Trophoblast cell (in vitro differentiated cells and primary cell): Measurements from ENCODE around the gene FUBP1.
"Not testable (repeated sequence)": the region's sequence is repeated elsewhere in the genome, so short reads cannot be mapped to it uniquely, and the experiment has no call there.

ENCODE experiments used
- DNase-seq, 2 donors: peaks; one replicate each; pipeline ENCODE4 v3.0.0-alpha.2; 2016
- H2AFZ ChIP-seq: 2 replicates; pipeline ENCODE4 v1.6.1; 2013; ENCODE audit warnings: low read length, moderate library complexity, mild to moderate bottlenecking; ENCODE audit not compliant: insufficient read depth, poor library complexity
- H2AK5ac ChIP-seq: 2 replicates; pipeline ENCODE4 v1.6.1; 2013; ENCODE audit warnings: mild to moderate bottlenecking, low read length
- H2BK120ac ChIP-seq: 2 replicates; pipeline ENCODE4 v1.6.1; 2013; ENCODE audit warnings: low read length, mild to moderate bottlenecking, moderate library complexity; ENCODE audit not compliant: insufficient read depth, poor library complexity
- H2BK12ac ChIP-seq: 2 replicates; pipeline ENCODE4 v1.6.1; 2013; ENCODE audit warnings: mild to moderate bottlenecking, low read length, moderate library complexity
- H2BK5ac ChIP-seq: 2 replicates; pipeline ENCODE4 v1.6.1; 2013; ENCODE audit warnings: low read length, low read depth, moderate library complexity, mild to moderate bottlenecking; ENCODE audit not compliant: poor library complexity
- H3K14ac ChIP-seq: 2 replicates; pipeline ENCODE4 v1.6.1; 2013; ENCODE audit warnings: mild to moderate bottlenecking, low read length
- H3K18ac ChIP-seq: 2 replicates; pipeline ENCODE4 v1.6.1; 2013; ENCODE audit warnings: mild to moderate bottlenecking, low read length
- H3K23ac ChIP-seq: 2 replicates; pipeline ENCODE4 v1.6.1; 2013; ENCODE audit warnings: low read length
- H3K27ac ChIP-seq: 2 replicates; pipeline ENCODE4 v1.5.1; 2013; ENCODE audit warnings: low read depth, mild to moderate bottlenecking, inconsistent platforms, low read length, moderate library complexity
- H3K27me3 ChIP-seq: 2 replicates; pipeline ENCODE4 v1.6.1; 2013; ENCODE audit warnings: inconsistent platforms, mild to moderate bottlenecking, low read length, moderate library complexity; ENCODE audit not compliant: insufficient read depth
- H3K36me3 ChIP-seq, 2 experiments: 1 replicate in 1 of 2; 2 replicates in 1 of 2; pipeline ENCODE4 v1.6.1; 2013; ENCODE audit warnings: low read length in 2 of 2, mild to moderate bottlenecking in 2 of 2, moderate library complexity in 1 of 2; ENCODE audit not compliant: insufficient read depth in 2 of 2, control insufficient read depth in 1 of 2
- H3K4ac ChIP-seq: 2 replicates; pipeline ENCODE4 v1.6.1; 2013; ENCODE audit warnings: low read depth, mild to moderate bottlenecking, low read length, moderate library complexity
- H3K4me1 ChIP-seq, 2 experiments: 1 replicate in 1 of 2; 2 replicates in 1 of 2; pipeline ENCODE4 v1.6.1; 2013; ENCODE audit warnings: low read length in 2 of 2, mild to moderate bottlenecking in 2 of 2, moderate library complexity in 1 of 2; ENCODE audit not compliant: insufficient read depth in 2 of 2, control insufficient read depth in 1 of 2
- H3K4me2 ChIP-seq: 2 replicates; pipeline ENCODE4 v1.6.1; 2013; ENCODE audit warnings: inconsistent platforms, mild to moderate bottlenecking, low read length, moderate library complexity
- H3K4me3 ChIP-seq: 2 replicates; pipeline ENCODE4 v1.5.1; 2013; ENCODE audit warnings: mild to moderate bottlenecking, low read depth, low read length, inconsistent platforms
- H3K79me1 ChIP-seq: one replicate; pipeline ENCODE4 v1.6.1; 2013; ENCODE audit warnings: low read length
- H3K79me2 ChIP-seq: 2 replicates; pipeline ENCODE4 v1.6.1; 2013; ENCODE audit warnings: low read length, mild to moderate bottlenecking; ENCODE audit not compliant: control insufficient read depth, insufficient read depth, poor library complexity
- H3K9ac ChIP-seq: 2 replicates; pipeline ENCODE4 v1.6.1; 2013; ENCODE audit warnings: mild to moderate bottlenecking, low read length
- H3K9me3 ChIP-seq: 2 replicates; pipeline ENCODE4 v1.6.1; 2013; ENCODE audit warnings: low read depth, mild to moderate bottlenecking, control low read depth, inconsistent platforms, low read length; ENCODE audit not compliant: insufficient read depth
- H4K12ac ChIP-seq: 2 replicates; pipeline ENCODE4 v1.6.1; 2013; ENCODE audit warnings: low read depth, mild to moderate bottlenecking, low read length, moderate library complexity
- H4K8ac ChIP-seq: 2 replicates; pipeline ENCODE4 v1.6.1; 2013; ENCODE audit warnings: low read depth, mild to moderate bottlenecking, low read length, moderate library complexity
- H4K91ac ChIP-seq: one replicate; pipeline ENCODE4 v1.6.1; 2013; ENCODE audit warnings: low read depth, mild to moderate bottlenecking, low read length, moderate library complexity
- WGBS: extraction: QIAGEN DNeasy Blood & Tissue Kit; methylation state at CpG from one replicate; pipeline ENCODE4 v1.1.7; 2013; ENCODE audit warnings: missing lambda C conversion rate; ENCODE audit not compliant: insufficient read length, insufficient coverage; ENCODE audit errors: extremely low coverage; 5-methylcytosine and 5-hydroxymethylcytosine counted together

FUBP1 gene

GRCh38 chr1:77918918-77919317 lies 60.0 kb downstream of the FUBP1 start:
- not testable (repeated sequence) for H4K8ac ChIP-seq, H2AFZ ChIP-seq, H2BK120ac ChIP-seq, H3K4ac ChIP-seq, H3K4me3 ChIP-seq, H3K9me3 ChIP-seq, H3K9ac ChIP-seq, H3K79me1 ChIP-seq, H3K36me3 ChIP-seq, H4K91ac ChIP-seq, H2BK12ac ChIP-seq, H3K4me1 ChIP-seq, H3K4me2 ChIP-seq, H4K12ac ChIP-seq, H3K23ac ChIP-seq, H3K27ac ChIP-seq, H3K14ac ChIP-seq, H3K79me2 ChIP-seq, DNase-seq, H3K27me3 ChIP-seq, H2AK5ac ChIP-seq, H2BK5ac ChIP-seq, H3K18ac ChIP-seq
- no CpG with 5 or more reads among the region's 5 CpGs for WGBS

GRCh38 chr1:77910116-77910515 lies 68.8 kb downstream of the FUBP1 start:
- Histone ChIP-seq H4K8ac (no peak overlapping the region), H3K79me2 (no peaks in the 10 kb centered on the region), H4K12ac (no peak overlapping the region), H3K18ac (no peak overlapping the region), H3K4me1 (no peaks in the 10 kb centered on the region), H2AK5ac (no peak overlapping the region), H3K27ac (no peak overlapping the region), H3K27me3 (no peaks in the 10 kb centered on the region), H2BK12ac (no peak overlapping the region), H2BK120ac (no peak overlapping the region), H3K9me3 (no peaks in the 10 kb centered on the region), H2AFZ (no peak overlapping the region), H3K36me3 (no peaks in the 10 kb centered on the region), H3K4ac (no peak overlapping the region), H3K9ac (no peak overlapping the region), H3K4me3 (no peak overlapping the region), H4K91ac (no peak overlapping the region), H2BK5ac (no peak overlapping the region), H3K79me1 (no peaks in the 10 kb centered on the region), H3K4me2 (no peak overlapping the region), H3K23ac (no peak overlapping the region), H3K14ac (no peak overlapping the region)
- DNase-seq = peak in 1 of 2 donors; percentile 50
- WGBS = no CpG with 5 or more reads among the region's 4 CpGs

GRCh38 chr1:77906624-77907023 lies 72.2 kb downstream of the FUBP1 start:
- Histone ChIP-seq H3K4me3 (no peak overlapping the region), H3K27ac (no peak overlapping the region), H3K36me3 (no peaks in the 10 kb centered on the region), H3K4me2 (no peak overlapping the region), H2AK5ac (no peak overlapping the region), H4K12ac (no peak overlapping the region), H2AFZ (no peak overlapping the region), H4K91ac (no peak overlapping the region), H3K4ac (no peak overlapping the region), H3K9ac (no peak overlapping the region), H3K4me1 (no peaks in the 10 kb centered on the region), H3K23ac (no peak overlapping the region), H3K14ac (no peak overlapping the region), H2BK12ac (no peak overlapping the region), H2BK120ac (no peak overlapping the region), H3K79me1 (no peaks in the 10 kb centered on the region), H3K18ac (no peak overlapping the region), H4K8ac (no peak overlapping the region), H3K9me3 (no peaks in the 10 kb centered on the region), H3K79me2 (no peaks in the 10 kb centered on the region), H3K27me3 (no peaks in the 10 kb centered on the region), H2BK5ac (no peak overlapping the region)
- no CpG with 5 or more reads among the region's 1 CpG for WGBS
- DNase-seq = no peak

GRCh38 chr1:77906019-77906545 lies 72.8 kb downstream of the FUBP1 start:
- Histone ChIP-seq H3K4ac (no peak overlapping the region), H4K91ac (no peak overlapping the region), H4K8ac (no peak overlapping the region), H2AFZ (no peak overlapping the region), H3K4me2 (no peak overlapping the region), H3K14ac (no peak overlapping the region), H3K27ac (no peak overlapping the region), H4K12ac (no peak overlapping the region), H3K9ac (no peak overlapping the region), H2BK12ac (no peak overlapping the region), H2BK120ac (no peak overlapping the region), H3K79me1 (no peaks in the 10 kb centered on the region), H3K9me3 (no peaks in the 10 kb centered on the region), H3K27me3 (no peaks in the 10 kb centered on the region), H2BK5ac (no peak overlapping the region), H3K18ac (no peak overlapping the region), H3K79me2 (no peaks in the 10 kb centered on the region), H3K36me3 (no peaks in the 10 kb centered on the region), H3K23ac (no peak overlapping the region), H3K4me1 (no peaks in the 10 kb centered on the region), H2AK5ac (no peak overlapping the region), H3K4me3 (no peak overlapping the region)
- no peak for DNase-seq
- WGBS = no CpG with 5 or more reads among the region's 2 CpGs
